ENCODE measurements around the gene MRE11.

DNA sequence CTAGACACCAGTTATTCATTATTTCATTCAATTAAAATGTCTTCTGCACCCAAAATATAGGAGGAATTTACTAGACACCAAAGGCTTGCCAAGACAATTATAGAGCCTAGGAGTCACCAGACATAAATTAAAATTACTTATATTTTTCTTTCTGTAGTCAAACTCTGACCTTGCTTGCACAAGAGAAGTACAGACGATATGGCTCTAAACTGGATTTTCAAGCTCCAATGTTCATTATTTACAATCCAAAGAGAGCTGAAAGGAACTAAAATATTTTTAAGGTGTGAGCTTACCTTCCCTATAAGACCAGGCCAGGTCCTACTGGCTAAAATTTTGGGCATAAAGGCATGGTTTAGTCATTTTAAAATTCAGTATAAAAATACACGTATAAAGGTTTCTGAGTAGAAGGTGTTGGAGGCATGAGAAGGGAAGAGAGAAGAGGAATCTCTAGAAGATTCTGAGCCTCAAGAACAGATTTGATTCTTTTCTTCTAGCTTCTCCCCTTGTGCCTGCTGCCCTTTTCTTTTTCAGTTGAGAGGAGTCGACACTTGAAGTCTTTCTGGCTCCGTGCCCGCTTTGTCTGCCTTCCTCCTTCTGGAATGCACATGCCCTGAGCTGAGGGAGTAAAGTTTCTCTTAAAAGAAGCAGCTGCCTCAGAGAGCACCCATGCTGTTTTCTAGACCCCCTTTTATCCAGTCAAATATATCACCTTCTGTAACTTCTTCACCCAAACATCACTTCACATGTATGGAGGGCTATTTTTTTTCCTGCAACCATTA is 32.1 kb upstream of the MRE11 start:
- TF ChIP-seq HNF4G (IDR thresholded peaks at IDR 0.05): no peak
- TF ChIP-seq, protein P1, sequence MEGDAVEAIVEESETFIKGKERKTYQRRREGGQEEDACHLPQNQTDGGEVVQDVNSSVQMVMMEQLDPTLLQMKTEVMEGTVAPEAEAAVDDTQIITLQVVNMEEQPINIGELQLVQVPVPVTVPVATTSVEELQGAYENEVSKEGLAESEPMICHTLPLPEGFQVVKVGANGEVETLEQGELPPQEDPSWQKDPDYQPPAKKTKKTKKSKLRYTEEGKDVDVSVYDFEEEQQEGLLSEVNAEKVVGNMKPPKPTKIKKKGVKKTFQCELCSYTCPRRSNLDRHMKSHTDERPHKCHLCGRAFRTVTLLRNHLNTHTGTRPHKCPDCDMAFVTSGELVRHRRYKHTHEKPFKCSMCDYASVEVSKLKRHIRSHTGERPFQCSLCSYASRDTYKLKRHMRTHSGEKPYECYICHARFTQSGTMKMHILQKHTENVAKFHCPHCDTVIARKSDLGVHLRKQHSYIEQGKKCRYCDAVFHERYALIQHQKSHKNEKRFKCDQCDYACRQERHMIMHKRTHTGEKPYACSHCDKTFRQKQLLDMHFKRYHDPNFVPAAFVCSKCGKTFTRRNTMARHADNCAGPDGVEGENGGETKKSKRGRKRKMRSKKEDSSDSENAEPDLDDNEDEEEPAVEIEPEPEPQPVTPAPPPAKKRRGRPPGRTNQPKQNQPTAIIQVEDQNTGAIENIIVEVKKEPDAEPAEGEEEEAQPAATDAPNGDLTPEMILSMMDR (IDR thresholded peaks at IDR 0.05; ENCODE audit: low read depth, low read length, missing input control): no peak
- TF ChIP-seq, protein P2, sequence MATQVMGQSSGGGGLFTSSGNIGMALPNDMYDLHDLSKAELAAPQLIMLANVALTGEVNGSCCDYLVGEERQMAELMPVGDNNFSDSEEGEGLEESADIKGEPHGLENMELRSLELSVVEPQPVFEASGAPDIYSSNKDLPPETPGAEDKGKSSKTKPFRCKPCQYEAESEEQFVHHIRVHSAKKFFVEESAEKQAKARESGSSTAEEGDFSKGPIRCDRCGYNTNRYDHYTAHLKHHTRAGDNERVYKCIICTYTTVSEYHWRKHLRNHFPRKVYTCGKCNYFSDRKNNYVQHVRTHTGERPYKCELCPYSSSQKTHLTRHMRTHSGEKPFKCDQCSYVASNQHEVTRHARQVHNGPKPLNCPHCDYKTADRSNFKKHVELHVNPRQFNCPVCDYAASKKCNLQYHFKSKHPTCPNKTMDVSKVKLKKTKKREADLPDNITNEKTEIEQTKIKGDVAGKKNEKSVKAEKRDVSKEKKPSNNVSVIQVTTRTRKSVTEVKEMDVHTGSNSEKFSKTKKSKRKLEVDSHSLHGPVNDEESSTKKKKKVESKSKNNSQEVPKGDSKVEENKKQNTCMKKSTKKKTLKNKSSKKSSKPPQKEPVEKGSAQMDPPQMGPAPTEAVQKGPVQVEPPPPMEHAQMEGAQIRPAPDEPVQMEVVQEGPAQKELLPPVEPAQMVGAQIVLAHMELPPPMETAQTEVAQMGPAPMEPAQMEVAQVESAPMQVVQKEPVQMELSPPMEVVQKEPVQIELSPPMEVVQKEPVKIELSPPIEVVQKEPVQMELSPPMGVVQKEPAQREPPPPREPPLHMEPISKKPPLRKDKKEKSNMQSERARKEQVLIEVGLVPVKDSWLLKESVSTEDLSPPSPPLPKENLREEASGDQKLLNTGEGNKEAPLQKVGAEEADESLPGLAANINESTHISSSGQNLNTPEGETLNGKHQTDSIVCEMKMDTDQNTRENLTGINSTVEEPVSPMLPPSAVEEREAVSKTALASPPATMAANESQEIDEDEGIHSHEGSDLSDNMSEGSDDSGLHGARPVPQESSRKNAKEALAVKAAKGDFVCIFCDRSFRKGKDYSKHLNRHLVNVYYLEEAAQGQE (IDR thresholded peaks at IDR 0.05): no peak
- no peak for TF ChIP-seq JUND (IDR thresholded peaks at IDR 0.05)
- TF ChIP-seq, protein P3, sequence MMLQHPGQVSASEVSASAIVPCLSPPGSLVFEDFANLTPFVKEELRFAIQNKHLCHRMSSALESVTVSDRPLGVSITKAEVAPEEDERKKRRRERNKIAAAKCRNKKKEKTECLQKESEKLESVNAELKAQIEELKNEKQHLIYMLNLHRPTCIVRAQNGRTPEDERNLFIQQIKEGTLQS (IDR thresholded peaks at IDR 0.05): no peak
- no peak for TF ChIP-seq TAF1 (conservative IDR thresholded peaks at IDR 0.05)
- TF ChIP-seq, protein P4, sequence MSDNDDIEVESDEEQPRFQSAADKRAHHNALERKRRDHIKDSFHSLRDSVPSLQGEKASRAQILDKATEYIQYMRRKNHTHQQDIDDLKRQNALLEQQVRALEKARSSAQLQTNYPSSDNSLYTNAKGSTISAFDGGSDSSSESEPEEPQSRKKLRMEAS (IDR thresholded peaks at IDR 0.05): no peak

Measured in liver (tissue), 3 donors.